Breast epithelium (tissue), 4 donors: ENCODE data around the gene ANGEL1. TPM values are rescaled to one million over a fixed set of nuclear protein-coding genes. Genes with fewer than 3 reads are reported as not detected.

ENCODE experiments used
- DNase-seq, 2 donors: peaks; one replicate each; pipeline ENCODE4 v3.0.0-alpha.2; 2019; ENCODE audit warnings: low spot score in 2 of 2
- H3K27ac ChIP-seq, 2 donors: fragments of 200-600 bp; sonication (generic) in 1 of 2; one replicate each; pipeline ENCODE4 v1.5.1; 2016 to 2019; ENCODE audit warnings: mild to moderate bottlenecking in 1 of 2
- H3K27me3 ChIP-seq, 2 donors: fragments of 200-600 bp; sonication (generic) in 1 of 2; one replicate each; pipeline versions ENCODE4 v1.5.1 to v1.6.0; 2017 to 2019; ENCODE audit warnings: control low read depth in 1 of 2, mild to moderate bottlenecking in 1 of 2
- H3K36me3 ChIP-seq: fragments of 200-600 bp; one replicate; pipeline ENCODE4 v1.5.1; 2019
- H3K4me1 ChIP-seq, 2 donors: fragments of 200-600 bp; sonication (generic); one replicate each; pipeline ENCODE4 v1.5.1; 2016 to 2019; ENCODE audit warnings: control low read depth in 1 of 2
- H3K4me3 ChIP-seq, 3 donors: fragments of 200-600 bp; sonication (generic); 1 replicate in 2 of 3; 2 replicates in 1 of 3; pipeline ENCODE4 v1.5.1; 2016 to 2019; ENCODE audit warnings: mild to moderate bottlenecking in 3 of 3, moderate library complexity in 2 of 3
- H3K9me3 ChIP-seq, 2 donors: fragments of 200-600 bp; sonication (generic) in 1 of 2; one replicate each; pipeline ENCODE4 v1.5.1; 2016 to 2019; ENCODE audit warnings: control low read depth in 1 of 2
- CTCF ChIP-seq, 3 donors: fragments of 450-650 bp; IDR thresholded peaks; one replicate each; pipeline ENCODE4 v1.5.1; 2016 to 2017; ENCODE audit warnings: antibody characterized with exemption in 3 of 3, mild to moderate bottlenecking in 3 of 3, moderate library complexity in 3 of 3
- POLR2A ChIP-seq: fragments of 450-650 bp; IDR thresholded peaks from one replicate; pipeline ENCODE4 v1.6.1; 2016; ENCODE audit warnings: antibody characterized with exemption, mild to moderate bottlenecking, moderate library complexity
- POLR2AphosphoS5 ChIP-seq, 3 donors: sonication (generic); formaldehyde crosslinking; IDR thresholded peaks; one replicate each; pipeline ENCODE4 v1.6.1; 2017; ENCODE audit warnings: antibody characterized with exemption in 3 of 3
- intact Hi-C: fragments of 100-400 bp; cut with DNase I; formaldehyde crosslinking; loops from one replicate; pipeline ENCODE4 v1.15.1; 2023; ENCODE audit warnings: low total_unique reads
- total RNA-seq, 3 donors: library from RNA; depleted of rRNA; stranded (reverse); fragments of >200 nt; gene quantifications; one replicate each; pipeline ENCODE4 v1.1.0, GENCODE V29; 2016

The ANGEL1 gene
- total RNA-seq, 3 donors from 2014 or later: 18.6 to 30.5 (median 24.7) TPM

- Histone ChIP-seq H3K27me3 (no peaks in the 10 kb centered on the region), H3K36me3 (no peaks in the 10 kb centered on the region), H3K4me3 (no peak overlapping the region), H3K27ac (peak overlapping the region in 1 of 2 donors; percentile 25), H3K4me1 (no peaks in the 10 kb centered on the region), H3K9me3 (no peaks in the 10 kb centered on the region)
- DNase-seq: peak in 1 of 2 donors; percentile 16
- no peak for TF ChIP-seq POLR2A
- TF ChIP-seq CTCF (IDR thresholded peaks at IDR 0.05): no peak
- no peak for TF ChIP-seq POLR2AphosphoS5 (IDR thresholded peaks at IDR 0.05)
- intact Hi-C loops: loop anchor here (5.0 kb wide), 1 partner anchor 686 kb away; no protein-coding TSS in a partner anchor
Measured at GRCh38 chr14:76780875-76781647, 31.6 kb downstream of the ANGEL1 start.

- Histone ChIP-seq H3K9me3 (no peaks in the 10 kb centered on the region), H3K27me3 (no peaks in the 10 kb centered on the region), H3K36me3 (no peaks in the 10 kb centered on the region), H3K4me3 (no peak overlapping the region), H3K4me1 (no peaks in the 10 kb centered on the region), H3K27ac (peak overlapping the region in 1 of 2 donors; percentile 25)
- intact Hi-C loops: loop anchor here (5.0 kb wide), 1 partner anchor 687 kb away; no protein-coding TSS in a partner anchor
- DNase-seq: peak in 1 of 2 donors; percentile 8
- no peak for TF ChIP-seq POLR2AphosphoS5 (IDR thresholded peaks at IDR 0.05)
- TF ChIP-seq POLR2A: no peak
- TF ChIP-seq CTCF (IDR thresholded peaks at IDR 0.05): no peak
Measured at GRCh38 chr14:76780360-76780759, 32.3 kb downstream of the ANGEL1 start.

- no peak for DNase-seq
- H3K36me3 ChIP-seq: no peaks in the 10 kb centered on the region
Measured at GRCh38 chr14:76780058-76780345, 32.7 kb downstream of the ANGEL1 start.

GRCh38 chr14:76779221-76780057 is 33.2 kb downstream of the ANGEL1 start:
- Histone ChIP-seq H3K27me3 (no peaks in the 10 kb centered on the region), H3K27ac (no peak overlapping the region), H3K9me3 (no peaks in the 10 kb centered on the region), H3K4me1 (no peaks in the 10 kb centered on the region), H3K4me3 (no peak overlapping the region), H3K36me3 (no peaks in the 10 kb centered on the region)
- DNase-seq: peak in 1 of 2 donors; percentile 13
- intact Hi-C loops: loop anchor here (5.0 kb wide), 1 partner anchor 688 kb away; no protein-coding TSS in a partner anchor
- no peak for TF ChIP-seq CTCF (IDR thresholded peaks at IDR 0.05)
- no peak for TF ChIP-seq POLR2A

More at GRCh38 chr14:76780058-76780345, 32.7 kb downstream of the ANGEL1 start:
- Histone ChIP-seq H3K27ac (no peak overlapping the region), H3K4me1 (no peaks in the 10 kb centered on the region), H3K27me3 (no peaks in the 10 kb centered on the region), H3K4me3 (no peak overlapping the region), H3K9me3 (no peaks in the 10 kb centered on the region)
- no peak for TF ChIP-seq POLR2A
- TF ChIP-seq POLR2AphosphoS5 (IDR thresholded peaks at IDR 0.05): no peak
- TF ChIP-seq CTCF (IDR thresholded peaks at IDR 0.05): no peak
- intact Hi-C loops: loop anchor here (5.0 kb wide), 1 partner anchor 687 kb away; no protein-coding TSS in a partner anchor
